K562 (cell line): ENCODE results near the gene MAGI1. TPM values are rescaled to one million over a fixed set of nuclear protein-coding genes. Genes with fewer than 3 reads are reported as not detected.

ENCODE experiments used
- ATAC-seq: fragments of 200-7000 bp; cut with Tn5 transposase; 3 replicates; pipeline ENCODE4 v1.9.1; 2020; ENCODE audit warnings: moderate library complexity
- BruUV-seq: library from RNA; stranded (reverse); fragments of 400-500 nt; replicated peaks from 2 replicates; lab custom pipeline; 2021; lab: Mats Ljungman, UMichigan
- CTCF ChIA-PET: fragments of 300-600 bp; formaldehyde crosslinking; extraction: SDS; loops from one replicate; lab custom pipeline; 2021; ENCODE audit warnings: low intra/inter-chr PET ratio; lab: Yijun Ruan, JAX
- POLR2A ChIA-PET: fragments of 300-600, 350-650 bp; sonication (Branson Sonifier 250); formaldehyde crosslinking; extraction: SDS; loops from one replicate; lab custom pipeline; 2021; ENCODE audit warnings: antibody characterized with exemption, inconsistent platforms; lab: Yijun Ruan, JAX
- DNase-seq, 4 experiments: peaks; one replicate each; pipeline versions ENCODE4 v3.0.0 to v3.0.0-alpha.2; 2011 to 2018; ENCODE audit warnings: low spot score in 3 of 4, mixed read lengths in 3 of 4; ENCODE audit errors: extremely low read depth in 1 of 4
- FAIRE-seq: peaks from 2 replicates; lab custom pipeline; 2011; peaks lifted over from hg19 to GRCh38; lab: Jason Lieb, UNC
- H2AFZ ChIP-seq: 2 replicates; pipeline ENCODE4 v1.6.0; 2011; ENCODE audit warnings: low read depth, low read length, control low read depth, inconsistent platforms
- H3K27ac ChIP-seq: fragments of 200-600 bp; 3 replicates; pipeline ENCODE4 v1.8.0; 2011; ENCODE audit warnings: low read depth, mild to moderate bottlenecking, control low read depth, inconsistent platforms, low read length, moderate library complexity, mixed read lengths; ENCODE audit errors: extremely low read depth
- H3K27me3 ChIP-seq, 2 experiments: fragments of 300-600 bp in 1 of 2; 2 replicates in 1 of 2; 3 replicates in 1 of 2; pipeline versions ENCODE4 v1.6.0 to v1.8.0; 2011; ENCODE audit warnings: inconsistent platforms in 2 of 2, low read length in 2 of 2, mild to moderate bottlenecking in 1 of 2, mixed read lengths in 1 of 2, moderate library complexity in 1 of 2; ENCODE audit not compliant: control insufficient read depth in 2 of 2, insufficient read depth in 2 of 2
- H3K36me3 ChIP-seq: fragments of 300-600 bp; 3 replicates; pipeline ENCODE4 v1.8.0; 2011; ENCODE audit warnings: mild to moderate bottlenecking, low read length, inconsistent platforms; ENCODE audit not compliant: control insufficient read depth, insufficient read depth
- H3K4me1 ChIP-seq, 2 experiments: fragments of 200-600 bp in 1 of 2; replicated peaks in 1 of 2; 2 replicates in 1 of 2; 3 replicates in 1 of 2; pipeline versions ENCODE4 v1.5.1 to v1.8.0; 2011; ENCODE audit warnings: inconsistent platforms in 2 of 2, low read length in 2 of 2, mild to moderate bottlenecking in 1 of 2, mixed read lengths in 1 of 2, moderate library complexity in 1 of 2; ENCODE audit not compliant: control insufficient read depth in 2 of 2, insufficient read depth in 2 of 2
- H3K4me2 ChIP-seq: 2 replicates; pipeline ENCODE4 v1.6.1; 2011; ENCODE audit warnings: low read length, control low read depth, inconsistent platforms, mixed read lengths; ENCODE audit not compliant: insufficient read depth
- H3K4me3 ChIP-seq: fragments of 200-600 bp; sonication (generic), shearing (Covaris generic); 2 replicates; pipeline ENCODE4 v1.5.1; 2016; ENCODE audit warnings: control low read depth, inconsistent platforms
- H3K79me2 ChIP-seq: fragments of 200-600 bp; 3 replicates; pipeline ENCODE4 v1.8.0; 2011; ENCODE audit warnings: low read length, inconsistent platforms; ENCODE audit not compliant: control insufficient read depth, insufficient read depth
- H3K9ac ChIP-seq, 2 experiments: 2 replicates each; pipeline versions ENCODE4 v1.6.0 to v1.6.1; 2011; ENCODE audit warnings: low read depth in 2 of 2, low read length in 2 of 2, control low read depth in 1 of 2, inconsistent platforms in 1 of 2, mild to moderate bottlenecking in 1 of 2, mixed read lengths in 1 of 2; ENCODE audit not compliant: insufficient read depth in 1 of 2
- H3K9me1 ChIP-seq: one replicate; pipeline ENCODE4 v1.6.0; 2011; ENCODE audit warnings: inconsistent platforms, mild to moderate bottlenecking, low read length, moderate library complexity; ENCODE audit not compliant: control insufficient read depth, insufficient read depth
- H3K9me3 ChIP-seq: replicated peaks from 2 replicates; pipeline ENCODE4 v1.5.1; 2011; ENCODE audit warnings: low read depth, low read length, inconsistent platforms; ENCODE audit not compliant: control insufficient read depth, insufficient read depth
- H4K20me1 ChIP-seq: replicated peaks from 2 replicates; pipeline ENCODE4 v1.6.1; 2011; ENCODE audit warnings: low read length, inconsistent platforms, mixed read lengths; ENCODE audit not compliant: control insufficient read depth, insufficient read depth
- CBX1 ChIP-seq: sonication (generic); IDR thresholded peaks from 2 replicates; pipeline ENCODE4 v1.6.1; 2016; ENCODE audit warnings: antibody characterized with exemption, low read depth, mild to moderate bottlenecking
- GTF2E2 ChIP-seq: fragments of 200-800 bp; sonication (Bioruptor generic); IDR thresholded peaks from 2 replicates; pipeline ENCODE4 v1.6.1; 2016; ENCODE audit warnings: missing genetic modification characterization, missing compliant biosample characterization
- JUND ChIP-seq, 2 experiments: IDR thresholded peaks; 2 replicates in 1 of 2; 3 replicates in 1 of 2; pipeline ENCODE4 v1.6.1; 2011; ENCODE audit warnings: borderline replicate concordance in 2 of 2, low read depth in 2 of 2, low read length in 2 of 2, improper control_type of control experiment in 1 of 2, missing biosample characterization in 1 of 2, missing genetic modification characterization in 1 of 2, missing genetic modification reagents in 1 of 2
- NCOA4 ChIP-seq: fragments of 450-650 bp; IDR thresholded peaks from 2 replicates; pipeline ENCODE4 v1.6.1; 2018; ENCODE audit warnings: mild to moderate bottlenecking; ENCODE audit not compliant: partially characterized antibody
- NKRF ChIP-seq: fragments of 450-650 bp; IDR thresholded peaks from 2 replicates; pipeline ENCODE4 v1.6.1; 2016; ENCODE audit warnings: borderline replicate concordance
- POLR2B ChIP-seq: fragments of 450-650 bp; IDR thresholded peaks from 2 replicates; pipeline ENCODE4 v1.6.1; 2018; ENCODE audit warnings: low read depth; ENCODE audit not compliant: partially characterized antibody
- PTBP1 ChIP-seq: fragments of 200-400 bp; formaldehyde crosslinking; IDR thresholded peaks from 2 replicates; pipeline ENCODE4 v1.6.1; 2017; ENCODE audit warnings: low read depth, low read length
- PTTG1 ChIP-seq: fragments of 450-650 bp; IDR thresholded peaks from 2 replicates; pipeline ENCODE4 v1.6.1; 2016; ENCODE audit warnings: low read depth, mild to moderate bottlenecking, missing genetic modification characterization, missing compliant biosample characterization
- TAF9B ChIP-seq: fragments of 450-650 bp; IDR thresholded peaks from 2 replicates; pipeline ENCODE4 v1.6.1; 2018; ENCODE audit warnings: mild to moderate bottlenecking; ENCODE audit not compliant: partially characterized antibody
- ZBTB1 ChIP-seq: sonication (generic); formaldehyde crosslinking; IDR thresholded peaks from 2 replicates; pipeline ENCODE4 v1.8.1; 2023; ENCODE audit warnings: missing genetic modification reagents, low read depth, mild to moderate bottlenecking, borderline replicate concordance
- ZNF354B ChIP-seq: fragments of 250-450 bp; sonication (Bioruptor Pico); IDR thresholded peaks from 2 replicates; pipeline ENCODE4 v1.4.0; 2020
- ZNF561 ChIP-seq: fragments of 450-650 bp; formaldehyde crosslinking; conservative IDR thresholded peaks from 2 replicates; pipeline ENCODE4 v1.4.0; 2020; ENCODE audit warnings: mild to moderate bottlenecking, moderate library complexity
- WGBS: fragments of 100-300 bp; shearing (Covaris generic); methylation state at CpG from one replicate; pipeline ENCODE4 v1.1.6; 2016; ENCODE audit warnings: low coverage, mixed read lengths; ENCODE audit not compliant: insufficient coverage; ENCODE audit errors: missing lambda C conversion rate; 5-methylcytosine and 5-hydroxymethylcytosine counted together
- in situ Hi-C: fragments of 300-500 bp; cut with MboI; formaldehyde crosslinking; loops from 4 replicates; pipeline ENCODE4 v1.15.0; 2018; ENCODE audit warnings: inconsistent platforms, mixed read lengths
- intact Hi-C: fragments of 100-400 bp; cut with micrococcal nuclease; formaldehyde crosslinking; loops from 2 replicates; pipeline ENCODE4 v1.14.2; 2022
- polyA plus RNA-seq, 8 experiments: library from polyadenylated mRNA; depleted of rRNA in 4 of 8; stranded (reverse) in 5 of 8; unstranded in 3 of 8; fragments of >200 nt; fragmentation: Nextera tagmentation in 2 of 8; fragmentation: Illumina TruSeq in 1 of 8; extraction: Ambion mirVana in 2 of 8; extraction: Trizol in 1 of 8; gene quantifications; 2 replicates each; pipeline versions ENCODE4 v1.2.1 to v1.2.3, GENCODE V29; 2011 to 2014; ENCODE audit warnings: inconsistent platforms in 1 of 8, missing spikeins in 1 of 8
- total RNA-seq, 7 experiments: library from RNA; depleted of rRNA in 6 of 7; stranded (reverse); fragments of >200 nt in 6 of 7; fragmentation: Illumina TruSeq in 2 of 7; extraction: Trizol in 2 of 7; gene quantifications; 2 replicates each; pipeline versions ENCODE4 v1.2.1 to v1.2.3, GENCODE V29; 2011 to 2021; ENCODE audit warnings: low replicate concordance in 1 of 7

The MAGI1 gene
- total and polyA plus RNA-seq, 9 of the 15 experiments (the other 6 are each of a cell fraction or from before 2014, with no cell fraction given): 7.8 to 59.4 (median 43.2) TPM

GRCh38 chr3:65497846-65498245, 540.9 kb downstream of the MAGI1 start:
- Histone ChIP-seq H2AFZ (no peak overlapping the region), H3K27me3 (no peaks in the 10 kb centered on the region), H3K36me3 (peaks cover 15% of the 10 kb centered on the region; the same call in 2 of the 3 replicates), H3K4me3 (no peak overlapping the region), H3K4me2 (no peak overlapping the region), H3K27ac (no peak overlapping the region), H4K20me1 (no peaks in the 10 kb centered on the region), H3K79me2 (peaks cover 58% of the 10 kb centered on the region), H3K9ac (no peak overlapping the region; a peak in 1 of 4 replicates), H3K9me1 (no peaks in the 10 kb centered on the region), H3K4me1 (peaks cover 0 to 37% of the 10 kb centered on the region in 2 experiments; a peak in 3 of 5 replicates), H3K9me3 (no peaks in the 10 kb centered on the region)
- no peak for DNase-seq
- no TSS peak for BruUV-seq
- in situ Hi-C loops: no loop called here
- intact Hi-C loops: no loop called here
- no peak for FAIRE-seq
- 71% methylated on average over 4 of the region's 8 CpGs for WGBS
- ATAC-seq: no peak
- TF ChIP-seq CBX1 (no peak), ZNF561 (CRISPR knock-in tag) (no peak), ZBTB1 (CRISPR knock-in tag) (no peak), GTF2E2 (tag) (no peak), PTTG1 (tag) (no peak), JUND (IDR thresholded peaks at IDR 0.05; ENCODE audit: borderline replicate concordance, low read depth, low read length) (no peak), JUND (tag; IDR thresholded peaks at IDR 0.05; ENCODE audit: borderline replicate concordance, low read depth, low read length) (no peak), TAF9B (no peak), NCOA4 (no peak), NKRF (no peak), PTBP1 (no peak), POLR2B (no peak), ZNF354B (CRISPR knock-in tag) (no peak)
- ChIA-PET CTCF (no interaction called here), POLR2A (interaction anchor here (0.5 kb wide), 1 partner anchor 182 kb away, joined by 3 read pairs; no protein-coding TSS in a partner anchor)
